HEK293T (cell line): Measurements from ENCODE around the gene CNR1.

Experiments
- CTCF ChIA-PET: fragments of 350-600 bp; formaldehyde crosslinking; extraction: SDS; loops from one replicate; lab custom pipeline; 2021; ENCODE audit warnings: antibody characterized with exemption, inconsistent platforms; lab: Yijun Ruan, JAX
- POLR2A ChIA-PET: fragments of 350-600 bp; formaldehyde crosslinking; extraction: SDS; loops from one replicate; lab custom pipeline; 2020; ENCODE audit warnings: antibody characterized with exemption, inconsistent platforms; lab: Yijun Ruan, JAX
- DNase-seq: peaks from one replicate; pipeline ENCODE4 v3.0.0; 2012; ENCODE audit warnings: mixed read lengths; ENCODE audit errors: extremely low spot score
- ARNT ChIP-seq: fragments of 450-650 bp; IDR thresholded peaks from 2 replicates; pipeline ENCODE4 v1.6.1; 2017; ENCODE audit warnings: mild to moderate bottlenecking
- BHLHE40 ChIP-seq: fragments of 450-650 bp; IDR thresholded peaks from 2 replicates; pipeline ENCODE4 v1.6.1; 2016; ENCODE audit warnings: mild to moderate bottlenecking, moderate library complexity, borderline replicate concordance
- CTBP1 ChIP-seq: fragments of 450-650 bp; IDR thresholded peaks from 2 replicates; pipeline ENCODE4 v1.6.1; 2016; ENCODE audit warnings: borderline replicate concordance
- ELF4 ChIP-seq: fragments of 450-650 bp; IDR thresholded peaks from 2 replicates; pipeline ENCODE4 v1.6.1; 2017; ENCODE audit warnings: antibody characterized with exemption
- FOXA1 ChIP-seq: fragments of 450-650 bp; IDR thresholded peaks from 2 replicates; pipeline ENCODE4 v1.6.1; 2016; ENCODE audit warnings: mild to moderate bottlenecking
- FOXK2 ChIP-seq: fragments of 450-650 bp; IDR thresholded peaks from 2 replicates; pipeline ENCODE4 v1.6.1; 2016; ENCODE audit warnings: mild to moderate bottlenecking
- FOXM1 ChIP-seq: fragments of 450-650 bp; IDR thresholded peaks from 2 replicates; pipeline ENCODE4 v1.6.1; 2017; ENCODE audit warnings: mild to moderate bottlenecking, borderline replicate concordance
- HDGF ChIP-seq: fragments of 450-650 bp; IDR thresholded peaks from 2 replicates; pipeline ENCODE4 v1.6.1; 2017; ENCODE audit warnings: antibody characterized with exemption, borderline replicate concordance
- L3MBTL2 ChIP-seq: fragments of 450-650 bp; conservative IDR thresholded peaks from 2 replicates; pipeline ENCODE4 v1.6.1; 2016; ENCODE audit warnings: mild to moderate bottlenecking
- LEF1 ChIP-seq: fragments of 450-650 bp; IDR thresholded peaks from 2 replicates; pipeline ENCODE4 v1.6.1; 2017; ENCODE audit warnings: mild to moderate bottlenecking, borderline replicate concordance
- NFRKB ChIP-seq: fragments of 450-650 bp; IDR thresholded peaks from 2 replicates; pipeline ENCODE4 v1.6.1; 2016; ENCODE audit warnings: mild to moderate bottlenecking, moderate library complexity
- SP1 ChIP-seq: fragments of 450-650 bp; IDR thresholded peaks from 2 replicates; pipeline ENCODE4 v1.6.1; 2017
- SUZ12 ChIP-seq: fragments of 450-650 bp; IDR thresholded peaks from 2 replicates; pipeline ENCODE4 v1.6.1; 2016; ENCODE audit warnings: mild to moderate bottlenecking
- TARDBP ChIP-seq: fragments of 450-650 bp; IDR thresholded peaks from 2 replicates; pipeline ENCODE4 v1.6.1; 2016
- ZNF384 ChIP-seq: fragments of 450-650 bp; IDR thresholded peaks from 2 replicates; pipeline ENCODE4 v1.6.1; 2016
- TF ChIP-seq, protein P1 (sequence below): fragments of 450-650 bp; IDR thresholded peaks from 2 replicates; pipeline ENCODE4 v1.6.1; 2016

The CNR1 gene

DNA sequence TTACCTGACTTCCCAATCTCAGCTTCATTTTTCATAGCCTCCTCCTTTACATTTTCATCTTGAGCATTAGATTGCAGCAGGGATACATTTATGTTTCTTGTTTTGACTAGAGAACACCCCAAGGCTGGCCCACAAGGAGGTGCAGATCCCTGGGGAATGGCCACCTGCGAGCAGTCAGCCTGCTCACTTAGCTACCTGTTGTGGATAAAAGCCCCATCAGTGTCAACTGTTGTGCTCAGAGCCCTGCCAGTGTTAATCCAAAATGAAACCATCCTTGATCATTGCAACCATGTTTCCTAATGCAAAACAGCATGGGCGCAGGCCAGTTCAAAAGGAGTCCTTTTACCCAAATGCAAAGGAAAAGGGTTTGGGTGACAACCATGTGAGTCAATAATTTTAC is 50.8 kb downstream of the CNR1 start:
- CTCF ChIA-PET, result interaction anchor here (0.6 kb wide), 1 partner anchor 9 kb away, joined by 3 read pairs; no protein-coding TSS in a partner anchor
- DNase-seq, result no peak
- TF ChIP-seq CTBP1 (no peak), SP1 (no peak), NFRKB (no peak), ZNF384 (no peak), ARNT (no peak), FOXM1 (no peak), FOXA1 (no peak), L3MBTL2 (no peak), HDGF (no peak), BHLHE40 (no peak), LEF1 (no peak), FOXK2 (no peak), ELF4 (no peak), TARDBP (no peak), SUZ12 (no peak)
- TF ChIP-seq, protein P1, sequence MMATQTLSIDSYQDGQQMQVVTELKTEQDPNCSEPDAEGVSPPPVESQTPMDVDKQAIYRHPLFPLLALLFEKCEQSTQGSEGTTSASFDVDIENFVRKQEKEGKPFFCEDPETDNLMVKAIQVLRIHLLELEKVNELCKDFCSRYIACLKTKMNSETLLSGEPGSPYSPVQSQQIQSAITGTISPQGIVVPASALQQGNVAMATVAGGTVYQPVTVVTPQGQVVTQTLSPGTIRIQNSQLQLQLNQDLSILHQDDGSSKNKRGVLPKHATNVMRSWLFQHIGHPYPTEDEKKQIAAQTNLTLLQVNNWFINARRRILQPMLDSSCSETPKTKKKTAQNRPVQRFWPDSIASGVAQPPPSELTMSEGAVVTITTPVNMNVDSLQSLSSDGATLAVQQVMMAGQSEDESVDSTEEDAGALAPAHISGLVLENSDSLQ, result no peak
- POLR2A ChIA-PET, result no interaction called here

DNA sequence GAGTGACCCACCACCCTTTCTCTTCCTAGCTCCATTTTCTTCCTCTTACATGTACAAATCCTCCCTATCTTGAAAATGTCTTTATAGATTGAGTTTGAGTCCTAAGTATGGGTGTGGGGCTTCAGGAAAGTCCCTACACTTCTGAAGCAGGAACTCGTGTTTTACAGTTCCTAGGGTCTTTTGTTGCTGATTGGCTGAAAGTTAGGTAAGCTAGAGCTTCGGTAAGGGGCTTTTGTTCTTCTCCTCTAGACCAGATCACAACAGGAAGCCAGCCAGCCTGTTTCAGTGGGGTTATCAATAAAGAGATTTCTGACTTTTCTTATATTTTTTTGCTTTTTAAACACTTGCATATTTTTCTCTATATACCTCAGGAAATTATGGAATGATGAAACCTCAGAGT is 51.3 kb downstream of the CNR1 start:
- ChIA-PET CTCF (no interaction called here), POLR2A (no interaction called here)
- no peak for TF ChIP-seq LEF1
- TF ChIP-seq CTBP1, result no peak
- no peak for TF ChIP-seq TARDBP
- TF ChIP-seq FOXM1, result no peak
- TF ChIP-seq BHLHE40, result no peak
- TF ChIP-seq, protein P1, result no peak
- TF ChIP-seq ZNF384, result no peak
- no peak for TF ChIP-seq HDGF
- TF ChIP-seq FOXK2, result no peak
- TF ChIP-seq ARNT, result no peak
- TF ChIP-seq NFRKB, result no peak
- no peak for TF ChIP-seq L3MBTL2
- no peak for TF ChIP-seq ELF4
- TF ChIP-seq SUZ12, result no peak
- no peak for TF ChIP-seq FOXA1
- TF ChIP-seq SP1, result no peak
- no peak for DNase-seq

DNA sequence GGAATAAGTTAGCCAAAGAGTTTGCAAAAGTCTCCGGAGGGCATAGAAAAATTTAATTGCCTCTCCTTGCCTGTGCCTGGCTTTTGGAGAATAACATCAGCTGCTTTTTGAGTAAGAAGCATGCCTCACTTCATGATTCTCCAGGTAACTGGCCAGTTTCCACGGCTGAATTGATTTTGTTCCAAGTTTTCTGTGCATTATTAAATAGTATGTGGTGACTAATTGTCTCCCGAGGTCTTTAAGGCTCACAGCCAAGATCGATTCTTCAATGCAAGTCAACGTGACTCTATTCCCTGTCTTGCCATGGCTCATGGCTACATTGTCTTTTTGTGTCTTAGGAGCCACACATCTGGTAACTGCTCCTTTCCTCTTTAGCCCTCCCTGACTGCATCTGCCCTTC is 54.2 kb downstream of the CNR1 start:
- TF ChIP-seq CTBP1, result no peak
- no peak for TF ChIP-seq SUZ12
- TF ChIP-seq NFRKB, result no peak
- TF ChIP-seq, protein P1, result no peak
- TF ChIP-seq FOXK2, result no peak
- no peak for TF ChIP-seq BHLHE40
- no peak for TF ChIP-seq HDGF
- TF ChIP-seq L3MBTL2, result no peak
- no peak for TF ChIP-seq ELF4
- DNase-seq, result no peak
- POLR2A ChIA-PET, result no interaction called here
- CTCF ChIA-PET, result no interaction called here

DNA sequence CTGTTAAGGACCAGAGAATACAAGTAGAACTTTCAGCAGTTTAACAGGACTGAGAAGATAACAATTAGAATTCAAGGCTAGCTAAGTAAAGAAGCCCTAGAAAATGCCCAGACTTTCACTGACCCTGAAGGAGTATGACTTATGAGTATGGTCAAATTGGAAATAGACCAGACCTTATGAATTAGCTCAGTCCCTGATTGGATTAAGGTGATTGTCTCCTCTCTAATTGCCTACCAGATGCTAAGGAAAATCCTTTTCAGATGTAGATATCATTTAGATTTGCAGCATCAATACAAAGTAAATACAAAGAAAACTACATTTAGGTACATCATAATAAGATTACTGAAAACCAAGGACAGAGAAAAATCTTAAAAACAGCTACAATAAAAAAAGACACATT is 58.9 kb downstream of the CNR1 start:
- no peak for DNase-seq
- POLR2A ChIA-PET, result no interaction called here
- CTCF ChIA-PET, result interaction anchor here (0.6 kb wide), 1 partner anchor 8 kb away, joined by 3 read pairs; no protein-coding TSS in a partner anchor
- TF ChIP-seq FOXA1 (no peak), LEF1 (no peak), FOXK2 (no peak), SP1 (no peak), L3MBTL2 (no peak), HDGF (no peak), BHLHE40 (no peak), TARDBP (no peak), CTBP1 (no peak), ELF4 (no peak), NFRKB (no peak), SUZ12 (no peak), ZNF384 (no peak), FOXM1 (no peak), ARNT (no peak)
- TF ChIP-seq, protein P1, result no peak

DNA sequence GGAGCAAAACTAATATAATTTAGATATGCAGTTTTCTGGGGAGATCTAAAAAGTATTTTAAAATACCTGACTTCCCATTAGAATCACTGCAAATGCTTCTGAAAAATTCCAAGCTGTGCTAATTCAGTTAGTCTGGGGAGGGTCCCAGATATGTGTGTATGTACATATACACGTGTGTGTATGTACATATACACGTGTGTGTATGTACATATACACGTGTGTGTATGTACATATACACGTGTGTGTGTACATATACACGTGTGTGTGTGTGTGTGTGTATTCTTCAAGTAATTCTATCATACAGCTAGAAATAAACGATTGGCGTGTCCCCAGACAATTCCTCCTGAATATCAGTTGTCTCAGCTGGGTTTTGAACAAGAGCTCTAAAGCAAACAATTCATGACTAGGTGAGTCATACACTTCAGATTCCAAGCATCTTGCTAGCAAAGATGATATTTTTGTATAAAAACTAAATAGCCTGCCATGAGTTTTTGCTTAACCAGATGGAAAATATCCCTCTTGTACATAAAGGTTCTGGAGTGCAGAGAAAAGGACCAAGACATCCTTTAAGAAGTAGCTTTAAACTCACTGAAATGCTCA is 60.3 kb downstream of the CNR1 start:
- CTCF ChIA-PET, result interaction anchor here (1.3 kb wide), 1 partner anchor 95 kb away, joined by 6 read pairs; no protein-coding TSS in a partner anchor
- POLR2A ChIA-PET, result no interaction called here
- TF ChIP-seq FOXK2 (no peak), ARNT (no peak)
- DNase-seq, result no peak
